ENCODE measurements around the gene SERPINA5.

DNA sequence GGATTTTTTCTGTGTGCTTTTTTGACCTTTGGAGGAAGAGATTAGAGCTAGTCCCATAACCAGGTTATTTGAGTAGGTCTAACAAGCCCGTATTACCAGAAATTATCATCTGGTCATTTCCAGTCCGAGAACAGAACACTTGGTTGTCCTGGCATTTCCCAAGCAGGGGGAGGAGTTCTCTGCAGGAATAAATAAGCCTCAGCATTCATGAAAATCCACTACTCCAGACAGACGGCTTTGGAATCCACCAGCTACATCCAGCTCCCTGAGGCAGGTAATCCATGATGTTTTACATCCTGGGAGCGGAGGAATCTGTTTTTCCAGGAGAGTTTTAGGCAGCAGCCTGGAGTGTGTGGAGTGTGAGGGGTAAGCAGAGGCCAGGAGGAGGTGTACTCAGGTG lies 30.9 kb downstream of the SERPINA5 start, which contains the start of gene SERPINA3:
- TF ChIP-seq CTCF (IDR thresholded peaks at IDR 0.05; ENCODE audit: low read length), result no peak
- TF ChIP-seq EZH2phosphoT487 (IDR thresholded peaks at IDR 0.05; ENCODE audit: low read length), result no peak
- TF ChIP-seq EZH2 (optimal IDR thresholded peaks at IDR 0.05; ENCODE audit: low read depth, low read length), result no peak
